Effector memory CD4-positive, alpha-beta T cell (primary cell): ENCODE measurements around the gene ADARB2.
"Not testable (repeated sequence)": the region's sequence is repeated elsewhere in the genome, so short reads cannot be mapped to it uniquely, and the experiment has no call there.

Experiments used
- DNase-seq, 3 donors: peaks; one replicate each; pipeline ENCODE4 v3.0.0-alpha.2; 2020
- H3K27ac ChIP-seq: 2 replicates; pipeline ENCODE4 v1.7.0; 2013; ENCODE audit warnings: mild to moderate bottlenecking, low read length, moderate library complexity; ENCODE audit not compliant: insufficient read depth, poor library complexity, severe bottlenecking
- H3K27me3 ChIP-seq: replicated peaks from 2 replicates; pipeline ENCODE4 v1.7.0; 2013; ENCODE audit warnings: mild to moderate bottlenecking, low read length; ENCODE audit not compliant: insufficient read depth, control insufficient read depth, poor library complexity, severe bottlenecking
- H3K36me3 ChIP-seq: 2 replicates; pipeline ENCODE4 v1.7.0; 2013; ENCODE audit warnings: mild to moderate bottlenecking, low read length, moderate library complexity; ENCODE audit not compliant: control insufficient read depth, insufficient read depth
- H3K4me1 ChIP-seq: 2 replicates; pipeline ENCODE4 v1.7.0; 2013; ENCODE audit warnings: low read length, mild to moderate bottlenecking; ENCODE audit not compliant: control insufficient read depth, insufficient read depth, poor library complexity, severe bottlenecking
- H3K4me3 ChIP-seq: 2 replicates; pipeline ENCODE4 v1.7.0; 2013; ENCODE audit warnings: low read length, low read depth, mild to moderate bottlenecking; ENCODE audit not compliant: insufficient read depth, poor library complexity, severe bottlenecking
- H3K9me3 ChIP-seq: 2 replicates; pipeline ENCODE4 v1.7.0; 2013; ENCODE audit warnings: mild to moderate bottlenecking, low read length, moderate library complexity; ENCODE audit not compliant: control insufficient read depth

The ADARB2 gene

GRCh38 chr10:1328161-1328823, 409.0 kb downstream of the ADARB2 start:
- Histone ChIP-seq H3K4me3 (no peak overlapping the region), H3K27me3 (no peaks in the 10 kb centered on the region), H3K36me3 (no peaks in the 10 kb centered on the region), H3K4me1 (no peaks in the 10 kb centered on the region), H3K27ac (no peak overlapping the region), H3K9me3 (no peaks in the 10 kb centered on the region)
- no peak for DNase-seq

- Histone ChIP-seq H3K36me3 (no peaks in the 10 kb centered on the region), H3K27ac (no peak overlapping the region), H3K4me1 (no peaks in the 10 kb centered on the region), H3K9me3 (no peaks in the 10 kb centered on the region), H3K27me3 (no peaks in the 10 kb centered on the region), H3K4me3 (no peak overlapping the region)
- no peak for DNase-seq
These were observed 409.6 kb downstream of the ADARB2 start for GRCh38 chr10:1327759-1328158.

DNA sequence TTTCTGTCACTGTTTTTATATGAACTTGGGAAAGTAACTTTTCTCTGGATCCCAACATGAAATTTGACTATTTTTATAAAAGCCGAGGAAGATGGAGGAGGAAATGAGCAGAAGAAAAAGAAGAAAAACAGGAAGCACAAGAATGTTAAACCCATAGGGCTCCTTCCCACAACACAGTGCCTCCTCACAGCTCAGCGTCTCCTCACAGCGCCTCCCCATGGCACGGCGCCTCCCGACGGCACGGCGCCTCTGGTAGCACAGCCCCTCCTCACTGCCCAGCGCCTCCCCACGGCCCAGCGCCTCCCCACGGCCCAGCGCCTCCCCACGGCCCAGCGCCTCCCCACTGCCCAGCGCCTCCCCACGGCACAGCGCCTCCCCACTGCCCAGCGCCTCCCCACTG, 410.8 kb downstream of the ADARB2 start:
- H3K4me1 ChIP-seq, H3K36me3 ChIP-seq, H3K27me3 ChIP-seq, H3K4me3 ChIP-seq, H3K27ac ChIP-seq, H3K9me3 ChIP-seq, DNase-seq: not testable (repeated sequence)

GRCh38 chr10:1324903-1325302, 412.4 kb downstream of the ADARB2 start:
- Histone ChIP-seq H3K4me3 (no peak overlapping the region), H3K27me3 (no peaks in the 10 kb centered on the region), H3K27ac (no peak overlapping the region), H3K9me3 (no peaks in the 10 kb centered on the region), H3K4me1 (no peaks in the 10 kb centered on the region), H3K36me3 (no peaks in the 10 kb centered on the region)
- DNase-seq, result no peak

- H3K9me3 ChIP-seq, result no peaks in the 10 kb centered on the region
- H3K27me3 ChIP-seq, result no peaks in the 10 kb centered on the region
- H3K27ac ChIP-seq, result no peak overlapping the region
- DNase-seq, result no peak
- H3K36me3 ChIP-seq, result no peaks in the 10 kb centered on the region
- H3K4me1 ChIP-seq, result no peaks in the 10 kb centered on the region
- no peak overlapping the region for H3K4me3 ChIP-seq
These were observed 413.4 kb downstream of the ADARB2 start for GRCh38 chr10:1323951-1324350.

- H3K27me3 ChIP-seq, result no peaks in the 10 kb centered on the region
- H3K9me3 ChIP-seq, result no peaks in the 10 kb centered on the region
- no peak overlapping the region for H3K27ac ChIP-seq
- H3K4me3 ChIP-seq, result no peak overlapping the region
- DNase-seq, result no peak
- H3K36me3 ChIP-seq, result no peaks in the 10 kb centered on the region
- no peaks in the 10 kb centered on the region for H3K4me1 ChIP-seq
These were observed 416.5 kb downstream of the ADARB2 start for GRCh38 chr10:1320739-1321320.

DNA sequence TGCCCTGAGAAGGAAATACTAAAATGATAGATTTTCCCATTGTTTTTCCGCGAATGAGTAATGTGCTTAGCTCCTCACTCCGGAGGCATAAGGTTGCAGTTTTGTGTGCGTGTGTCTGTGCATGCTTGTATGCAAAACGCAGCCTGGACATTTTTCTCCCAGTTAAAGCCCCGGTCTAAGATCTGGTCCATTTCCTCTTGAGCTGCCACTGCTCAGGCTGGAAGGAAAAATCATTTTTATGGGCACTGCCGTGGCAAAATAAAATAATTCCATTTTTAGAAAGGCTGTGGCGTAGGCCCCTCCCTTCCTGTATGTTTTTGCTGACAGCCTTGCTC, 420.5 kb downstream of the ADARB2 start:
- H3K36me3 ChIP-seq, result no peaks in the 10 kb centered on the region
- no peak overlapping the region for H3K27ac ChIP-seq
- DNase-seq, result no peak
- H3K9me3 ChIP-seq, result no peaks in the 10 kb centered on the region
- H3K4me3 ChIP-seq, result no peak overlapping the region
- H3K27me3 ChIP-seq, result no peaks in the 10 kb centered on the region
- no peaks in the 10 kb centered on the region for H3K4me1 ChIP-seq

DNA sequence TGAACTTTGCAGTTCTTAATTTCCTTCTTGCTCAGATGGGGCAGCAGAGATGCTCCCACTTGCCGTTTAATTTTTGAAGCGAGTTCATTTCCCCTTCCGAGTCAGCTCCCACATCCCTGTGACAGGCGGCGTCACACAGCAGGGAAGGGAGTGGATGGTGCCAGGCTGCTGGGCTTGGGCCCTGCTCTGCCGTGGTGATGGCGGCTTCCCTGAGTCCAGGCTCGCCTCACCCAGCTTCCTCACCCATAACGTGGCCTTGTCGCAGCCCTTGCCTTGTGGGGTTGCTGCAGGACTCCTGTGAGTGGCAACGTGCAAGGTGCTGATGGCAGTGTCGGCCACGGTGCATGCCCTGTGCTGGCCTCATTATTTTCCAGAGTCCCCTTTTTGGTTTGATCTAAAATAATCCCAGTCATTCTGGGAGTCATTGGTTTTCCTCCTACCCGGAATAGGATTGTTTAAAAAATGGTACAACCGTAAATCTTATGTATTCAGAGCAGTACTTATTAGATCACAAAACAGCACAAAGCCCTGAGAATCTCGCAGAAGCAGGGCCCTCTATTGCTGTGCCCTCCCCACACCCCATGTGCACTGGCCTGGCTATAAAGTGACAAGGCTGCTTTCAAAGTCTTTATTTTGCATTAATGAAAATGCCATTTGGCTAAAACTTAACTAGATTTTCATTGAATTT, 421.1 kb downstream of the ADARB2 start:
- Histone ChIP-seq H3K27ac (no peak overlapping the region), H3K27me3 (no peaks in the 10 kb centered on the region), H3K4me3 (no peak overlapping the region), H3K9me3 (no peaks in the 10 kb centered on the region), H3K4me1 (no peaks in the 10 kb centered on the region), H3K36me3 (no peaks in the 10 kb centered on the region)
- DNase-seq, result no peak

- DNase-seq, result no peak
- H3K27me3 ChIP-seq, result no peaks in the 10 kb centered on the region
- no peaks in the 10 kb centered on the region for H3K36me3 ChIP-seq
- H3K27ac ChIP-seq, result no peak overlapping the region
- H3K9me3 ChIP-seq, result no peaks in the 10 kb centered on the region
- no peaks in the 10 kb centered on the region for H3K4me1 ChIP-seq
- no peak overlapping the region for H3K4me3 ChIP-seq
These were observed 422.1 kb downstream of the ADARB2 start for GRCh38 chr10:1315178-1315577.

DNA sequence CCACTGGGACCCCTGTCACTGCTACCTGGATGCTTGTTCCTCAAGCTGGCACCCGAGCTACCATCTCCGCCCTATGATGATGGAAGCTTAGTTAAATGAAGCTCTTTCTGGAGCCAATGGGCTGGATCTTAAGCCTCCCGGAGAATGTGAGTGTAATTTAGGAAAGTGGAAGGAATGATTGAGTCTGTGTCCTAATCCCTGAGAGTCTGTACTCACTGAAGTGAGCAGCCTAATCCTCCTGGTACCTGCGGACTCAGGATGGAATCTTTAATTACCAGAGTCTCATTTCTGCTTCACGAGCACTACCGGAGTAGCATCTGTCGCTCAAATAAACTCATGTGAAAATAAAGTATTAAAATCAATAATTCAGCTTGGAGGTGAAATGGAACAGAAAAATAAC, 425.6 kb downstream of the ADARB2 start:
- Histone ChIP-seq H3K36me3 (no peaks in the 10 kb centered on the region), H3K27me3 (no peaks in the 10 kb centered on the region), H3K27ac (no peak overlapping the region), H3K4me3 (no peak overlapping the region), H3K9me3 (no peaks in the 10 kb centered on the region), H3K4me1 (no peaks in the 10 kb centered on the region)
- DNase-seq, result no peak
